H1 (cell line): Measurements from ENCODE around the gene NAXE. TPM values are rescaled to one million over a fixed set of nuclear protein-coding genes. Genes with fewer than 3 reads are reported as not detected.

Source experiments
- NANOG ChIP-seq: IDR thresholded peaks from 2 replicates; pipeline ENCODE4 v1.6.1; 2011; ENCODE audit warnings: low read length, low read depth, mild to moderate bottlenecking, inconsistent platforms; ENCODE audit not compliant: insufficient read depth, poor library complexity, severe bottlenecking
- SAP30 ChIP-seq: fragments of 300-600 bp; sonication (generic); IDR thresholded peaks from 2 replicates; pipeline ENCODE4 v1.7.1; 2012; ENCODE audit warnings: low read length, moderate library complexity, mild to moderate bottlenecking, inconsistent platforms; ENCODE audit not compliant: insufficient read depth, insufficient replicate concordance
- polyA plus RNA-seq, 7 experiments: library from polyadenylated mRNA; depleted of rRNA in 3 of 7; stranded (reverse) in 5 of 7; unstranded in 2 of 7; fragments of >200 nt in 5 of 7; fragments of 200-250 nt in 2 of 7; gene quantifications; 1 replicate in 5 of 7; 2 replicates in 1 of 7; 4 replicates in 1 of 7; pipeline versions ENCODE4 v1.2.1 to v1.2.3, GENCODE V29; 2011 to 2013; ENCODE audit warnings: missing spikeins in 2 of 7, mixed read lengths in 2 of 7
- total RNA-seq: library from RNA; stranded (reverse); fragmentation: NEBNext Ultra II Directional; extraction: Animal tissue kit (Norgen Biotek cat#: 25700); gene quantifications from 2 replicates; pipeline ENCODE4 v1.2.1, GENCODE V29; 2021

The NAXE gene
- total and polyA plus RNA-seq, 2 of the 8 experiments (the other 6 are each of a cell fraction or from before 2014, with no cell fraction given) = 73.1 to 74.3 TPM

GRCh38 chr1:156598125-156598524 is 6.5 kb downstream of the NAXE start (continued):
- no peak for TF ChIP-seq SAP30
- TF ChIP-seq NANOG = no peak
